ENCODE data around the gene MRE11. TPM values are rescaled to one million over a fixed set of nuclear protein-coding genes. Genes with fewer than 3 reads are reported as not detected.

The MRE11 gene
- 7.0 and 8.1 TPM in 2 replicates for total RNA-seq

DNA sequence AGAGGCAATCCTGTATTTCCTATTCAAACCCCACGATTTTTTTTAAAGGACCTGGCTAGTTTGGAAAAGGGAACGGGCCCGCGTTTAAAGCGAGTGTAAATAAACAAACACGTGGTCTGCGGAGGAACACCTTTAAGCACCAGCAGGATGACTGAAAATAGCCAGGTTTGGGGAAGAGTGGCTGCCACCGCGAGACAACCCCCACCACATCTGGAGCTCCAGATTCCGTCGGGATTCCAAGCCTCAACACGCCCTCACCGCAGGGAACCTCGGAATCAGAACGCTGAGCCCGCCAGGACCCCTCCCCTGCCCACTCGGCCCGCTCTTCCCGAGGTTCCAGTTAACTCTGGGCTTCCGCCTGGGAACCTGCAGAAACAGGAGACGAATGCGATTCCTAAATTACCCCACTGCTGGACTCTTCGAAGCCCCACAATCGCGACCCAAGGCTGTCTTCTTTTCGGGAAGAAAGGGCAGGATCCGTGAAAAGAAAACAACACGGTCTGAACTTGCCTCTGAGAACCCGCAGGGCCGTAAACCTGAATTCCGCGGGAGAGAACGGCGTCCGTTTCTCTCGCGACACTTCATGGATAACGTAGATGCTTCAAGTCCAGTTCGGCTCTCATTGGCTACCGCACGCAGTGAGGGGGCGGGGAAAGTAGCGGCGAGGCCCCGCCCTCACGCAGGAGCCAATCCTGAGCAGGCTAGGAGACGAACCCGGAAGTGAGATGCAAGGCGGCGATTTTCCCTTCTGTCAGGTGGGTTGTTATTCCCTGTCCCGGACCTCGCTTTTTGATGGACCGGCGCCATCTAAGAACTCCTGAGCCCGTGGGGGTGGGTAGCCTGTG lies at the start of gene MRE11, which contains the start of gene ANKRD49:
MRE11 (minus strand) TSS at position 564 of the 845 bp plus-strand sequence. CDS start 1,043 bp downstream, outside the sequence.
ANKRD49 (plus strand) TSS at position 704 of the 845 bp plus-strand sequence. CDS start 2,710 bp downstream, outside the sequence.
- peak within 1 kb of the TSS; percentile 73 for H3K4me3 ChIP-seq (ENCODE audit: low read depth, low read length)
- peak; percentile 96 for DNase-seq (ENCODE audit: low read depth)
- no peaks in the 10 kb centered on the region for H3K27me3 ChIP-seq (ENCODE audit: control insufficient read depth, insufficient read depth, low read length)
- no peaks in the 10 kb centered on the region for H3K36me3 ChIP-seq (ENCODE audit: control insufficient read depth, insufficient read depth, low read length)
- TF ChIP-seq, protein P1, sequence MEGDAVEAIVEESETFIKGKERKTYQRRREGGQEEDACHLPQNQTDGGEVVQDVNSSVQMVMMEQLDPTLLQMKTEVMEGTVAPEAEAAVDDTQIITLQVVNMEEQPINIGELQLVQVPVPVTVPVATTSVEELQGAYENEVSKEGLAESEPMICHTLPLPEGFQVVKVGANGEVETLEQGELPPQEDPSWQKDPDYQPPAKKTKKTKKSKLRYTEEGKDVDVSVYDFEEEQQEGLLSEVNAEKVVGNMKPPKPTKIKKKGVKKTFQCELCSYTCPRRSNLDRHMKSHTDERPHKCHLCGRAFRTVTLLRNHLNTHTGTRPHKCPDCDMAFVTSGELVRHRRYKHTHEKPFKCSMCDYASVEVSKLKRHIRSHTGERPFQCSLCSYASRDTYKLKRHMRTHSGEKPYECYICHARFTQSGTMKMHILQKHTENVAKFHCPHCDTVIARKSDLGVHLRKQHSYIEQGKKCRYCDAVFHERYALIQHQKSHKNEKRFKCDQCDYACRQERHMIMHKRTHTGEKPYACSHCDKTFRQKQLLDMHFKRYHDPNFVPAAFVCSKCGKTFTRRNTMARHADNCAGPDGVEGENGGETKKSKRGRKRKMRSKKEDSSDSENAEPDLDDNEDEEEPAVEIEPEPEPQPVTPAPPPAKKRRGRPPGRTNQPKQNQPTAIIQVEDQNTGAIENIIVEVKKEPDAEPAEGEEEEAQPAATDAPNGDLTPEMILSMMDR (IDR thresholded peaks at IDR 0.05; ENCODE audit: insufficient read depth, low read length, poor library complexity, severe bottlenecking) = no peak

DNA sequence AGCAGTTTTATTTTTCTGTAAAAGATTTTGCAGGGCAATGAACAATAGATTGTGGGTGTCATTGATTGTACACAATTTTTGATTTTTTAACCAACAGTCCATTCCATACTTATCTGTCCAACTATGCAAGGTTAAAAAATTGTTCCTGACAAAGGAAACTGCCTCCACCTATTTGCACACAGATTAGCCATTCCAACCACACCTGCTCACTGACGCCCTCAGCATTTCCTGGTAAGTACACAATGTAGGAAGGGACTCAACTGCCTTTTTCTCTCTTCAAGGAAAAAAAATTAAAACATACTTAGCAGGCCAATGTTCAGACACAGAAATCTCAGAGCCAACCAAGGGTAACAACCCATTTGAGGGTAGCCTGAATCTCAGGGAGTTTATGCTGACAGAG lies 45.8 kb upstream of the MRE11 start:
- no peak for DNase-seq (ENCODE audit: low read depth)
- TF ChIP-seq, protein P1 (IDR thresholded peaks at IDR 0.05; ENCODE audit: insufficient read depth, low read length, poor library complexity, severe bottlenecking) = no peak
- Histone ChIP-seq H3K4me3 (ENCODE audit: low read depth, low read length) (no peak overlapping the region), H3K27me3 (ENCODE audit: control insufficient read depth, insufficient read depth, low read length) (no peaks in the 10 kb centered on the region), H3K36me3 (ENCODE audit: control insufficient read depth, insufficient read depth, low read length) (no peaks in the 10 kb centered on the region)

DNA sequence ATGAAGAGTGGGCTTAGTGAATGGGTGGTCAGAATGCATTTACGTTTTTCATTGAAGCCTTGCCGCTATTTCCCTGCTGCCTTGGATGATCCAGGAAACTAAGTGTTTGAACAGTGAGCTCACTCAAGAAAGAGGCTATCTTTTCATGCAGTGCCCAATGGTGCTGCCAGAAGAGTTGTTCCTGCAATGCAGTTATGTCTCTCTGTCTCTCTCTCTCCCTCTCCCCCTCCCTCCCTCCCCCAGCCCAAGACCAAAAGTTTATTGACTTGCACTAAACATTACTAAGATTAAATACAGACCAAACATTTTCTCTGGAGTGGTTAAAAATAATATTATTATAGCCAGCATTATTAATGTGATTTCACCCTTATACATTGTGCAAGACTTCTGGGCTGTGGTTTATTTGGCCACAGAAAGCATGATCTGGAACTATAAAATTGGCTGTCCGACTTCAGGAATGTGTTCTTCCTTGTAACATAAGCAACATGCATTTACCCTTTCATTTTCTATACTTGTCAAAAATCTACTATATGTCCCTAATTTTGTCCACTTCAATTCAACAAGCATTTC lies 43.5 kb upstream of the MRE11 start:
- H3K36me3 ChIP-seq (ENCODE audit: control insufficient read depth, insufficient read depth, low read length) = no peaks in the 10 kb centered on the region
- no peak for DNase-seq (ENCODE audit: low read depth)
- TF ChIP-seq, protein P1 (IDR thresholded peaks at IDR 0.05; ENCODE audit: insufficient read depth, low read length, poor library complexity, severe bottlenecking) = no peak
- no peaks in the 10 kb centered on the region for H3K27me3 ChIP-seq (ENCODE audit: control insufficient read depth, insufficient read depth, low read length)
- H3K4me3 ChIP-seq (ENCODE audit: low read depth, low read length) = no peak overlapping the region

DNA sequence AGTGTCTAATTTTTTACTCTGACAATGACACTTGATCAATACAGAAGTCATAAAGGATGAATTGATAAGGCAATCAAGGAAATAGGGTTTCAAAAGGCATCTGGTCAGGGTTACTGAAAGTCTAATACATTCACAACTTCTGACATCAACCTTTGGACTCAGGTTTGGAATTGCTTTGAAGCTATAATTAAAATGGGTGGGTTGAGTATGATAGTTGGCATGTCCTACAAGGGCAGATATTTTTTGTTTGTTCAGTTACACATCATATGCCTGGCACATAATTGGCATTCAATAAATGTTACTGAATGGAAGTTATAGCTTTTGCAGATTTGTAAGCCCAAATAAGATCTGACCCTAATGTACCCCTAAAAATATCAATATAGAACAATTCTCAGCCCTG lies 42.7 kb upstream of the MRE11 start:
- no peak overlapping the region for H3K4me3 ChIP-seq (ENCODE audit: low read depth, low read length)
- H3K36me3 ChIP-seq (ENCODE audit: control insufficient read depth, insufficient read depth, low read length) = no peaks in the 10 kb centered on the region
- TF ChIP-seq, protein P1 (IDR thresholded peaks at IDR 0.05; ENCODE audit: insufficient read depth, low read length, poor library complexity, severe bottlenecking) = no peak
- no peaks in the 10 kb centered on the region for H3K27me3 ChIP-seq (ENCODE audit: control insufficient read depth, insufficient read depth, low read length)
- DNase-seq (ENCODE audit: low read depth) = no peak

DNA sequence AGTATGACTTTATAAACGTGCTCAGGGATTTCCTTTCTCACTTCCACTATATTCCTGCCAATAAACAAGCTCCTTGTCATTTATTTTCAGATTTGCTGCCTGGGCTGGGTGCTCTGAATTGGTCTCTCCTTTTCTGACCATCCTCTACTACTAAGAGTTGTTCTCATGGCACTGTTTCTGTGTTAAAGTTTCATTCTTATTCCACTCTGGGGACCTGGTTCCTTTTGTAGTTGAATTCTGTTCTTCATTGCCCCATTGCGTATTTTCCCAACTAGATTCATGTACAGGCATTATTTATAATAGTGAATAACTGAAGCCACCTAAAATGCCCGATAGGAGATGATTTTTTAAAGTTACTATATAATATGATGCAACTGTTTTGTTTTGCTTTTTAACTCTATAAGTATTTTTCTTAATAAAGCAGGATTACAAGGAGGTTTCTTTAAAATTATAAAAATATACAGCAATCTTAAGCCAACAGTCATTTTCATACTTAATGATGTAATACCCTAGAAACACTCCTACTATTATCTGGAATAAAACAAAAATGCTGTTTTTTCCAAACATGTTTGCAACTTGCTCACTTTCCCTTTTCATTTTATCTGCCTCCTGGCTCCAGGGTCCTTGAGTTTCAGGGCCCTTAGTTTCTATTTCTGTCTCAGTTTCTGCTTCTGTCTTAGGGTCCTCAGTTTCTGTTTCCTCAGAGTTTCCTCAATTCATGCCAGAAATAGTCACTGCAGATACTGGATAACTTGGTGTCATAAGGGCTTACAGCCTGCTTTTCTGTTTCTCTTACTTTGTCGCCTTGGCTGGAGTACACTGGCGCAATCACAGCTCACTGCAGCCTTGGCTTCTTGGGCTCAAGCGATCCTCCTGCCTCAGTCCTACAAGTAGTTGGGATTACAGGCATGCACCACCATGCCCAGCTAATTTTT lies 40.3 kb upstream of the MRE11 start:
- TF ChIP-seq, protein P1 (IDR thresholded peaks at IDR 0.05; ENCODE audit: insufficient read depth, low read length, poor library complexity, severe bottlenecking) = no peak
- Histone ChIP-seq H3K4me3 (ENCODE audit: low read depth, low read length) (no peak overlapping the region), H3K27me3 (ENCODE audit: control insufficient read depth, insufficient read depth, low read length) (no peaks in the 10 kb centered on the region), H3K36me3 (ENCODE audit: control insufficient read depth, insufficient read depth, low read length) (no peaks in the 10 kb centered on the region)
- DNase-seq (ENCODE audit: low read depth) = no peak
